Stimulated activated memory B cell treated with anti-CD40 and anti-IgM and Interleukin-4, amounts not matched to agents 10 μg/mL and 1 μg/mL and 100 μg/mL, for 72 hours (primary cell): ENCODE measurements around the gene C11orf42.

Source experiments
- ATAC-seq: fragments of 150-1000 bp; cut with Tn5 transposase; 2 replicates; pipeline ENCODE4 v1.10.0; 2021
- H3K27ac Mint-ChIP-seq: one replicate; pipeline ENCODE4 v1.8.0; 2022; ENCODE audit warnings: mild to moderate bottlenecking, mixed read lengths
- H3K27me3 Mint-ChIP-seq: one replicate; pipeline ENCODE4 v1.8.0; 2022; ENCODE audit warnings: mixed read lengths
- H3K36me3 Mint-ChIP-seq: one replicate; pipeline ENCODE4 v1.8.0; 2022; ENCODE audit warnings: mixed read lengths
- H3K4me1 Mint-ChIP-seq: one replicate; pipeline ENCODE4 v1.8.0; 2022; ENCODE audit warnings: mixed read lengths
- H3K4me3 Mint-ChIP-seq: one replicate; pipeline ENCODE4 v1.8.0; 2022; ENCODE audit warnings: mild to moderate bottlenecking, moderate library complexity, mixed read lengths
- H3K9me3 Mint-ChIP-seq: one replicate; pipeline ENCODE4 v1.8.0; 2022; ENCODE audit warnings: mixed read lengths

C11orf42 gene, protein sequence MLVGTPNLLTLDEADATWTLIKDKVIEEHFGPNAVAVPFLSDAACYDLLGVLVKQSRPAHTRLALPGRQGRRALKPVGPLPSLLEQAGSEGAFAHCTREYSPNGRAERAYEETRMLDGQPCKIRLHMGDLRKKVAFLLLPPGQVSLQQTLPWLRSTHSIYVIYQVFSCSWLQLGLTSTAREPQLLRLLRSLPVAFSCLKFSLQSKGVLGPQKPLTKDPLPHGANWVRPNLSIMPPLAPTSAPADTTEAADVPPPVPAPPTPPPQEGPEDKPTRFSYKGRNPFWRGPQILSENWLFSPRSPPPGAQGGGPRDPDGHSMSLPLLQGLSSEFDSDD

DNA sequence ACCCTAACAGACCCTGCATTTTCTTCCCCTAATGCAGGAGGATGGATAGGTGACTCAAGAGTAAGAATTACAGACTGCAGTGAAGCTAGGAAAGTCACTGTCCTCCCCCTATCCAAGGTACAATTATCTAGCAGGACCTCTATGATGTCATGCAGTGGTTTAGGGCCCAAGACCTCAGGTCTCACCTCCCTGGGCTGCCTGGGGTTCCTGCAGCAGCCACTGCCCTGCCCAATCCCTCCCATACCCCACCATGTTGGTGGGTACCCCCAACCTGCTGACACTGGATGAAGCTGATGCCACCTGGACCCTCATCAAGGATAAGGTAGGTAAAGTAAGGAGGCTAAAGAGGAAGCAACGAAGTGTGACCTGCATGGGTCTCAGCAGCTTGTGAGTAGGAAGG is at the start of gene C11orf42:
C11orf42 (plus strand) TSS at position 192 of the 400 bp plus-strand sequence; CDS start at position 251, 59 bp downstream.
- H3K27ac Mint-ChIP-seq: no peak within 1 kb of the TSS
- peaks cover 34% of the 10 kb centered on the region for H3K36me3 Mint-ChIP-seq
- H3K9me3 Mint-ChIP-seq: no peaks in the 10 kb centered on the region
- no peaks in the 10 kb centered on the region for H3K27me3 Mint-ChIP-seq
- H3K4me3 Mint-ChIP-seq: no peak within 1 kb of the TSS
- H3K4me1 Mint-ChIP-seq: peaks cover 15% of the 10 kb centered on the region
- no peak for ATAC-seq

DNA sequence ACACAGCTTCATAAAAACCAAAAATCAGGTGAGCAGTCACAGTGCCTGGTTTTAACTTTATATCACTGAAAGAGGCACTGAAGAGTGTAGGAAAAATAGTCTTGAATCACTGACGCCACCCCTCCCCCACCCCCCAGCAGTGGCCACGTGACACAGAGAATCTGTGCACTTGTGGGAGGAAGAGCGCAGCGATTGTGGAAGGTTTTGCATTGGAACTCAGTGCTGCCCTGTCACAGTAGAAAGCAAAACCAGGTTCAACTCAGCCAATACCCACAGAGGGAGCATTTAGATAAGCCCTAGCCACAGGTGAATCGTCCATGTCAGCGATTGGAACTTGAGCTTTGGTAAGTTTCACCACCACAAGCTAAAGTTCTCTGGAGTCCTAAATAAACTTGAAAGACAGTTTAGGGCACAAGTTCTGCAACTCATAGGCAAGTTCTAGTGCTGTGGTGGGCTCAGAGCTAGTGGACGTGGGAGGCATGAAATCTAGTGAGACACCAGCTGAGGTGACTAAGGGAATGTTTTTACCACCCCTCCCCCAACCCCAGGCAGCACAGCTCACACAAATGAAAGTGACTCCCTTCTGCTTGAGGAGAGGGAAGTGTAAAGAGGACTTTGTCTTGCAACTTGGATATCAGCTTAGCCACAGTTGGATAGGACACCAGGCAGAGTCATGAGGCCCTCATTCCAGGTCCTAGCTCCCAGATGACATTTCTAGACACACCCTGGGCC is 48.6 kb upstream of the C11orf42 start:
- no peak overlapping the region for H3K27ac Mint-ChIP-seq
- H3K4me1 Mint-ChIP-seq: no peaks in the 10 kb centered on the region
- H3K9me3 Mint-ChIP-seq: no peaks in the 10 kb centered on the region
- no peaks in the 10 kb centered on the region for H3K36me3 Mint-ChIP-seq
- no peak overlapping the region for H3K4me3 Mint-ChIP-seq
- ATAC-seq: no peak
- H3K27me3 Mint-ChIP-seq: no peaks in the 10 kb centered on the region

DNA sequence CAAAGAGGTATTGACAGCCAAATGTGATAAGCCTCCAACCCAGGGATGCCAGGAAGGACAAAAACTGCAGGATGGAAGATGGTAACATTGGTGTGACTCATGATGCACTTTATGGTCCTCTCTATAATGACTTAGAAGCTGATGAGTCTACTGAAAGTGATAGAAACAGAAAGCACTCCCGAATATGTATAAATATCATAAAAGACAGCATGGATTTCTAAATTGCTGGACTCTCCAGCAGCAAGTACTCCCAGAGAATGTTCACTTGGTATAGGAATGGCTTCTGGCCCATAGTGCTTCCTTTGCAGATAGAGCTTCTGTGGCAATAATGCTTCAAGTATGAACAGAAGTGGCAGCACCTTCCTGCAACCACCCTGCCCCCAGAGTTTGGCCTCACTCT is 35.1 kb upstream of the C11orf42 start, which contains the start of gene OR52B2:
OR52B2 (minus strand) TSS at position 101 of the 400 bp plus-strand sequence; CDS start at position 101, 0 bp downstream.
- no peak within 1 kb of the TSS for H3K4me3 Mint-ChIP-seq

DNA sequence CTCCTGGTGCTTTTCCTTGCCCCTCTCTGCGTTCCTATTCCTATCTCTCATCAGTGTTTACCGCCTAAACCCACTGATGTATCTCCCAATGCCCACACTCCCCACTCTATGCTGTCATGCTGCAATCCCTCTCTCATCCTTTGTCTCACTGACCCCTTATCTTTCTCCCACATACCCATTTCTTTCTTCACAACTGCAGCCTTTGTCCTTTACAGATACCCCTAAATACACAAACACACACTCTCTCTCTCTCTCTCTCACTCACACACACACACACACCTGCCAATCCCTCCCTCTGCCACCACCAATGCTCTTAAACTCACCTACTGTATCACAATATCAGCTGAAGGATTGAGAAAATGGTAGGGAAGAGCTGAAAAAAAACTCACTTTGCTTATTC is 29.9 kb upstream of the C11orf42 start:
- Mint-ChIP-seq H3K4me1 (no peaks in the 10 kb centered on the region), H3K27ac (no peak overlapping the region), H3K27me3 (peaks cover 12% of the 10 kb centered on the region), H3K4me3 (no peak overlapping the region), H3K36me3 (no peaks in the 10 kb centered on the region), H3K9me3 (no peaks in the 10 kb centered on the region)
- peak; percentile 36 for ATAC-seq

More for the DNA sequence above, 35.1 kb upstream of the C11orf42 start, which contains the start of gene OR52B2:
- H3K27me3 Mint-ChIP-seq: peaks cover 14% of the 10 kb centered on the region
- H3K9me3 Mint-ChIP-seq: no peaks in the 10 kb centered on the region
- H3K36me3 Mint-ChIP-seq: no peaks in the 10 kb centered on the region
- no peaks in the 10 kb centered on the region for H3K4me1 Mint-ChIP-seq
- no peak within 1 kb of the TSS for H3K27ac Mint-ChIP-seq
- ATAC-seq: no peak

DNA sequence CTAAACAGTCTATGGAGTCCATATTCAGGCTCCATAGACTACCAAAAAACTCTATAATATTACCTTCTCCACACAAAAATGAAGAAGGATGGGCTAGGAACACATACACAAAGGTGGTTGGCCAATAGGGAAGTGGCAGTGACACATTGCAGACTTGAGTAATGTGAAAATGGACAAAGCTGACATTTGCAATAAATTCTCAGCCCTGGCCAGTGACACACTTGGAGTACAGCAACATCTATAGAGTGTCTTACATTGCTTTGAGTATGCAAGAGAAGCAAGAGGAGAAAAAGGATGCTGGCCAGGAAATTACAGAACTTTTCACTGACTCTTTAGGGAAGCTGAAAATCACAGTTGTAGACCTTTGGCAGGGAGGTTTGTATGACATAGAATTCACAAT is 13.6 kb upstream of the C11orf42 start:
- Mint-ChIP-seq H3K27ac (no peak overlapping the region), H3K36me3 (no peaks in the 10 kb centered on the region), H3K27me3 (no peaks in the 10 kb centered on the region), H3K4me1 (no peaks in the 10 kb centered on the region), H3K4me3 (no peak overlapping the region), H3K9me3 (no peaks in the 10 kb centered on the region)
- no peak for ATAC-seq

GRCh38 chr11:6194065-6194581 is 11.2 kb upstream of the C11orf42 start:
- Mint-ChIP-seq H3K4me1 (no peaks in the 10 kb centered on the region), H3K27me3 (no peaks in the 10 kb centered on the region), H3K4me3 (no peak overlapping the region), H3K9me3 (no peaks in the 10 kb centered on the region), H3K27ac (no peak overlapping the region), H3K36me3 (no peaks in the 10 kb centered on the region)
- peak; percentile 35 for ATAC-seq

- no peaks in the 10 kb centered on the region for H3K4me1 Mint-ChIP-seq
- no peak overlapping the region for H3K4me3 Mint-ChIP-seq
These were observed 9.0 kb upstream of the C11orf42 start for GRCh38 chr11:6196396-6196795.

DNA sequence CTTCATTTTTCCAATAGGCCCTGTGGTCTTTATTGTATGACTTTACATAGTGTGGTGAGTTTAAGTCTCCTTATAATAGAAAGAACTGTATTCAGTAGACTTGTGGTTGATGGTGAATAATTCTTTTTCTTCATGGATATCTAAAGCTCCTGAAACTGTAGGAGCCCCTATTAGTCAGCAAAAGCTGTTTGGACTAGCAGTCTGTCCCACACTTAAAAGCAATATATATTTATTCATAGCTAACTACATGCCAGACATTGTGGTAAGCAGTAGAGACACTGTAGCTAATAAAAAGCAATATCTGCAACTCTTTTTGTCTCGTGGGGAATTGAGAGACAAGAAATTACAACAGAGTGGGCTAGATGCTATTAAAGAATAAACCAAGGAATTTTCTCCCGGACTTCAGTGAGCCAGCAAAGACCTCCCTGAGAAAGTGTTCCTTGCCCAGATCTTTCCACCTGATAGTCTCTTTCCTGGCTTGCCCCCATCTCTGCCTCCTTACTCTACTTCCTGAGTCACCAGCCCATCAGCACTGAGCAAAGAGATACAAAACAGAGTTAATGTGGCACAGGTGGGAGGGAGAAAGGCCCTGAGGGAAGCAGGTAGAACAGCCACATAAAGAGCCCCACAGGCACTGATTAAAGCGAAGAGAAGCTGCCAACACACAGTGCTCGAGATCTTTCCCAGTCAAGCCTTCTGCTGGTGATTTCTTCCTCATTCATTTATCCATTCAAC is 7.7 kb upstream of the C11orf42 start:
- Mint-ChIP-seq H3K27me3 (no peaks in the 10 kb centered on the region), H3K4me1 (no peaks in the 10 kb centered on the region), H3K27ac (no peak overlapping the region), H3K36me3 (no peaks in the 10 kb centered on the region), H3K9me3 (no peaks in the 10 kb centered on the region), H3K4me3 (no peak overlapping the region)
- ATAC-seq: no peak

More at GRCh38 chr11:6196396-6196795, 9.0 kb upstream of the C11orf42 start:
- H3K36me3 Mint-ChIP-seq: no peaks in the 10 kb centered on the region
- H3K27ac Mint-ChIP-seq: no peak overlapping the region
- H3K9me3 Mint-ChIP-seq: no peaks in the 10 kb centered on the region
- no peaks in the 10 kb centered on the region for H3K27me3 Mint-ChIP-seq
- ATAC-seq: no peak

GRCh38 chr11:6199174-6199810 is 6.1 kb upstream of the C11orf42 start, which contains the start of gene OR52W1:
Gene OR52W1, plus strand, starts transcription at chr11:6199224. Its CDS starts 0 bp downstream, at chr11:6199224.
- no peaks in the 10 kb centered on the region for H3K27me3 Mint-ChIP-seq
- H3K36me3 Mint-ChIP-seq: peaks cover 11% of the 10 kb centered on the region
- no peak within 1 kb of the TSS for H3K4me3 Mint-ChIP-seq
- ATAC-seq: no peak
- H3K27ac Mint-ChIP-seq: no peak within 1 kb of the TSS
- peaks cover 13% of the 10 kb centered on the region for H3K4me1 Mint-ChIP-seq
- H3K9me3 Mint-ChIP-seq: no peaks in the 10 kb centered on the region

GRCh38 chr11:6200975-6201374 is 4.4 kb upstream of the C11orf42 start:
- no peaks in the 10 kb centered on the region for H3K9me3 Mint-ChIP-seq
- peaks cover 15% of the 10 kb centered on the region for H3K4me1 Mint-ChIP-seq
- H3K27ac Mint-ChIP-seq: no peak overlapping the region
- no peak for ATAC-seq
- no peaks in the 10 kb centered on the region for H3K27me3 Mint-ChIP-seq
- peaks cover 21% of the 10 kb centered on the region for H3K36me3 Mint-ChIP-seq
- H3K4me3 Mint-ChIP-seq: no peak overlapping the region

GRCh38 chr11:6201481-6201880 is 3.9 kb upstream of the C11orf42 start:
- peaks cover 21% of the 10 kb centered on the region for H3K36me3 Mint-ChIP-seq
- no peaks in the 10 kb centered on the region for H3K27me3 Mint-ChIP-seq
- peaks cover 15% of the 10 kb centered on the region for H3K4me1 Mint-ChIP-seq
- no peak overlapping the region for H3K4me3 Mint-ChIP-seq
- ATAC-seq: no peak
- H3K27ac Mint-ChIP-seq: no peak overlapping the region
- H3K9me3 Mint-ChIP-seq: no peaks in the 10 kb centered on the region

- Mint-ChIP-seq H3K27me3 (no peaks in the 10 kb centered on the region), H3K36me3 (peaks cover 21% of the 10 kb centered on the region), H3K27ac (no peak overlapping the region), H3K9me3 (no peaks in the 10 kb centered on the region), H3K4me3 (no peak overlapping the region), H3K4me1 (peaks cover 15% of the 10 kb centered on the region)
- no peak for ATAC-seq
These were observed 3.3 kb upstream of the C11orf42 start for GRCh38 chr11:6202041-6202440.

DNA sequence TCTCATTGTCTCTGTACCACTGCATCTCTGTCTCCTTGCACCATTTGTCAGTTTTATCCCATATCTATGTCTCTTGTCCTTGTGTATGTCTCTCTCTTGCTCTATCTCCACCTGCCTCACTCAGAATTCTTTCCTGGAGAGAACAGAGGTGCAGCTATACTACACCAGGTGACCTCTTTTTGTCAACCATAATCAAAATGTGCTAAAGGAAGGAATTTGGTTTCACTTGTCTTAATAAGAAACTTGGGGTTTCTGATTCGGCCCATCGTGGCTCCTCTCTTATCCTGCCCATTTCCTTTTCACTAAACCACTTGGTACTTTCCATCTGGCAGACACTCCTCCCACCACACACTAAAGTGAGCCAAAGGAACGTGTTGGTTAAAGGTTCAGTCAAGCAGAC is 2.0 kb upstream of the C11orf42 start:
- H3K27me3 Mint-ChIP-seq: no peaks in the 10 kb centered on the region
- ATAC-seq: no peak
- H3K4me1 Mint-ChIP-seq: peaks cover 15% of the 10 kb centered on the region
- H3K9me3 Mint-ChIP-seq: no peaks in the 10 kb centered on the region
- H3K36me3 Mint-ChIP-seq: peaks cover 21% of the 10 kb centered on the region
- no peak overlapping the region for H3K27ac Mint-ChIP-seq
- H3K4me3 Mint-ChIP-seq: no peak overlapping the region

- ATAC-seq: no peak
- peaks cover 31% of the 10 kb centered on the region for H3K36me3 Mint-ChIP-seq
- no peaks in the 10 kb centered on the region for H3K27me3 Mint-ChIP-seq
- peaks cover 15% of the 10 kb centered on the region for H3K4me1 Mint-ChIP-seq
- no peak overlapping the region for H3K27ac Mint-ChIP-seq
- no peaks in the 10 kb centered on the region for H3K9me3 Mint-ChIP-seq
- H3K4me3 Mint-ChIP-seq: no peak overlapping the region
These were observed 651 bp upstream of the C11orf42 start for GRCh38 chr11:6204706-6205105.
